ENCODE measurements around the gene C1orf210.

DNA sequence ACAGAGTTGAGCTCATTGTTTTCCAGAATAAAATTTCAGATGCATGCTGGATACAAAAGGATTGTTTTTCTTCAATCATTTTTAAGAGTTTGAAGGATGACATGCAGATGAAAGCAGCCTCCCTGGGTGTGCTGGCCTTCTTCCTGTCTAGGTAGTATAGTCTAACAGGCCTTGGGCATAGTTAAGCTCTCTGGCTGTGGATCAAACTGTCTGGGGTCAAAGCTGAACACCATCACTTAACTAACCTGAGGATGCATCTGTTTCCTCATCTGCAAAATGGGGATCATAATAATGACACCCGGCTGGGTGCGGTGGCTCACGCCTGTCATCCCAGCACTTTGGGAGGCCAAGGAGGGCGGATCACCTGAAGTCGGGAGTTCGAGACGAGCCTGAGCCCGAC, 9.4 kb upstream of the C1orf210 start:
- TF ChIP-seq CTCF (IDR thresholded peaks at IDR 0.05 in 8 of 11, conservative IDR thresholded peaks at IDR 0.05 in 3 of 11) (no peak), POLR2A (IDR thresholded peaks at IDR 0.05) (no peak), POLR2AphosphoS5 (IDR thresholded peaks at IDR 0.05) (no peak)

Data from spleen (tissue), 7 donors.